Hematopoietic multipotent progenitor cell (in vitro differentiated cells): ENCODE measurements around the gene FAM43A. TPM values are rescaled to one million over a fixed set of nuclear protein-coding genes. Genes with fewer than 3 reads are reported as not detected.

Source experiments
- DNase-seq, 3 donors: peaks; one replicate each; pipeline ENCODE4 v3.0.0-alpha.2; 2011 to 2015; ENCODE audit warnings: low read depth in 2 of 3, low spot score in 2 of 3
- total RNA-seq: library from RNA; depleted of rRNA; stranded (reverse); fragments of >200 nt; gene quantifications from one replicate; pipeline ENCODE4 v1.2.3, GENCODE V29; 2012

FAM43A gene
- total RNA-seq, 1 donor, result 15.9 TPM

- DNase-seq, result no peak
Measured at GRCh38 chr3:194675081-194675640, 10.5 kb upstream of the FAM43A start.

GRCh38 chr3:194675680-194676079, 10.0 kb upstream of the FAM43A start:
- DNase-seq, result no peak

- DNase-seq, result no peak
Measured at GRCh38 chr3:194676471-194676870, 9.2 kb upstream of the FAM43A start.

DNA sequence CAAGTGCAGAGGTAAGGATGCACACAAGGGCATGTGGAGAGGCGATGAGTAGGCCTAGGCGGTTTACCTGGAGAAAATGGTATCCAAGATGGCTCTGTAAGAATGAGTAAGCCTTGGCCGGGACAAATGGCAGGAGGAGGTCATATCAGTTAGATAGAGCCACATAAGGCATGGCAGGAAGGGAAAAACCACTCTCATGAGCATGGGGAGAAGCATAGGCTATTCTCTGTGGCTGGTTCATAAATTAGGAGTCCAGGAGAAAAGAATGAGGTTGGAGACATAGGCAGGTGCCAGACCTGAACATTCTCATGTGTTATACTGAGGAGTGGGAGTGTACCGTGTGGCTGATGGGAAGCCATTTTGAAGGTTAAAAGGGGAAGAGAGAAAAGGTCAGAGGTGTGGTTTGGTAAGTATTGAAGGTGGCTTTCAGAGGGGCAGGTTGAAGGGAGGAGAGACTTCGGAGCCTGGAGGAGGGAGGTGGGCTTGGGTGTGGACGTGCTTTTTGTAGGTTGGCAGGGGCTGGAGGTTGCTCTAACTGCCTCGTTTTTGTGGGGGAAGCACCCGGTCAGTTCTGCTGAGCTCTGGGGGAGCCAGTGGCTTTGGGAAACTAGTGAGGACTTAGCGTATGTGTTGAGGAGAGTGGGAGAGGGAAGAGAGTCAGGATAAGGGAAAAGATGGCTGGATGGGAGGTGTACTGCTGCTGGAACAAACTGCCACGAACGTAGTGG, 4.6 kb upstream of the FAM43A start:
- DNase-seq, result no peak

DNA sequence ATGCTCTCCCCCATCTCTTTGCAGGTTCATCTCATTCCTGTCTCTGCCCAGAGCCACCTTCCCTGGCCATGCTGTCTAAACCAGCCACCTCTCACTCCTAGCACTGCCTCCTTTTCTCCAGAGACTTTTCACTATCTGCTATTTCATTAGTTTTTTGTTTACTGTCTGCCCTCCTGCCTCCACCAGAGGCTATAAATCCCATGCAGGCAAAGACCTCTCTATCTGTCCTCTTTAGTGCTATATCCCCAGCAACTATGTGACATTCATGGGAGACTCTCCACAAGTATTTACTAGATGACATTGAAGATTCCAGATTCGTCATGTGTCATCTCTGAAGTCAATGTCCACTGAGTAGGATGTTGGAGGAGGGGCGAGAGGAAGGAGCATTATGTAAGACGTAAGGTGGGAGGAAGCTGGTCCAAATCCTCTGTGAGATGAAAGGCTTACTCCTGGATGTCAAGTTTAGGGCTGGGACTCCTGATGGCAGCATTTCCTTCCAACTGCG, 3.4 kb upstream of the FAM43A start:
- no peak for DNase-seq

GRCh38 chr3:194682694-194683310, 2.9 kb upstream of the FAM43A start:
- DNase-seq, result peak; percentile 36 to 89 (median 84)

- DNase-seq, result no peak
Measured at GRCh38 chr3:194683380-194683779, 2.3 kb upstream of the FAM43A start.

DNA sequence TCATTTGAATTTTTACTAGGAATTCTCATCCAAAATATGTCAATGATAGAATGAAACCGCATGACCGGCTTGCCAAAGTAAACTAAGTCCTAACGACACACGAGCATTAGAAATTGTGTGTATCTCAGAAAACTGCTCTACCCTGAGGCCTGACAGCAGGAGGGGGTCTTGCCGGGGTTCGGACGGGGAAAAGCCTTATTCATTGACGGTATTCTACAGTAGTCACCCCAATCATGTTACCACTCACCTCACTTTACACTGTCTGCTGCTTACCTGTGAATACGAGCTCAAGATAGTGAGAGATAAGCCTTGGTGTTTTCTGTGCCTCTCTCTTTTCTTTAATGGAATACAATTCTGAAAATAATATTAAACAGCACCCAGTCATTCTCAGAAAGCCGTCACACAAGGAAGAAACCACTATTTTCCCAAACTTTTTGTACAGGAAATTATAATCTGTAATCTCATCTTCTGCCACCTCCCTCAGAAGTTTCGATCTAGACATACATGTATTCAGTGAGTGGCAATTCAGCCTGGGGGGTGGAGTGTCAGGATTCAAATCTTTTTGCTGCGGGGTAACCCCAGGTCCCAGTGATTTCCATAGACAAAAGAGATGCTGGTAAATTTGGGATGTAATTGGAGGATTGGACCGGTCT, 492 bp upstream of the FAM43A start:
- no peak for DNase-seq

- DNase-seq, result no peak
Measured at GRCh38 chr3:194686414-194686815, 732 bp downstream of the FAM43A start.

GRCh38 chr3:194686816-194687637, 1.3 kb downstream of the FAM43A start:
- DNase-seq, result peak in 2 of 3 donors; percentile 26 to 39

GRCh38 chr3:194687638-194688199, 2.0 kb downstream of the FAM43A start:
- DNase-seq, result peak; percentile 59 to 88 (median 78)

- DNase-seq, result peak in 2 of 3 donors; percentile 46 to 51
Measured at GRCh38 chr3:194688200-194688740, 2.6 kb downstream of the FAM43A start.

GRCh38 chr3:194688946-194689345, 3.3 kb downstream of the FAM43A start:
- DNase-seq, result no peak

- DNase-seq, result peak in 2 of 3 donors; percentile 51 to 60
Measured at GRCh38 chr3:194689493-194689944, 3.8 kb downstream of the FAM43A start.

DNA sequence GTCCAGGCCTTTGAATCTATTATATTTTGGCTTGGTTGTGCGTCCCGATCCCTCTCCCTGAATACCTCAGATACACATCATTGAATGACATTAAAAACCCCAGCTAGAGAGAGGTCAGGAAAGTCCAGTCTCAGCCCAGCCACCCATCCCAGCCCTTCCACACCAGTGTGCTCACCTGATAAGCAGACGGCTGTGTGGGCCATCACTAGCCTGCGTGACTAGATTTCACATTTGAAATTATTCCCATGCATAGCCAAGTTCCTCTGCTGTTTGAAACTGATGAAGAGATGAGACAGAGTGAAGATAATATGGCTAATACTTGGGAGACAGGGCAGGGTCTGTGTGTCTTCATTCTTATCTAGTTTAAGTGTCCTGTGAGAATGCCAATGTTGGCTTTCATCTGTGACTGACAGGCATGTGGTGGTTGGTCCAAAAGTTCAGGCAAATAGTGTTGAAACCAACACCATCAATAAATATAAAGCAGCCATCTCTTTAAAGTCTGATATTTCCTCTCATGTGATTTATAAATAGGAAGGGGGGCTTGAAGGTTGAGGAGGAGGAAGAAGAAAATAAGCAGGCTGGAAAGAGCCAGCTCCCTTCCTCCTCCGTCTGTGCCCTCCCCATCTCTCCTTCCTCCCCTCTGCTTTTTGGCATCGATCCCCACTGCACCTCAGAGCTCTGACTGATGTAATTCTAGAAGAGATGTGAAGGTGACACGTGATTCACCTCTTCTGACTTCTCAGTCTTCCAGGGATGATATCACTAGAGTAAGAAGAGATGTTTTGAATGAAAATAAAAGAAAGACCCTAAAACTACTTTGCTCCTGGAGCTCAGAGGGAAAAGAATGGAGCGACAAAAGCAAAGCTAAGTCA, 5.1 kb downstream of the FAM43A start:
- no peak for DNase-seq

DNA sequence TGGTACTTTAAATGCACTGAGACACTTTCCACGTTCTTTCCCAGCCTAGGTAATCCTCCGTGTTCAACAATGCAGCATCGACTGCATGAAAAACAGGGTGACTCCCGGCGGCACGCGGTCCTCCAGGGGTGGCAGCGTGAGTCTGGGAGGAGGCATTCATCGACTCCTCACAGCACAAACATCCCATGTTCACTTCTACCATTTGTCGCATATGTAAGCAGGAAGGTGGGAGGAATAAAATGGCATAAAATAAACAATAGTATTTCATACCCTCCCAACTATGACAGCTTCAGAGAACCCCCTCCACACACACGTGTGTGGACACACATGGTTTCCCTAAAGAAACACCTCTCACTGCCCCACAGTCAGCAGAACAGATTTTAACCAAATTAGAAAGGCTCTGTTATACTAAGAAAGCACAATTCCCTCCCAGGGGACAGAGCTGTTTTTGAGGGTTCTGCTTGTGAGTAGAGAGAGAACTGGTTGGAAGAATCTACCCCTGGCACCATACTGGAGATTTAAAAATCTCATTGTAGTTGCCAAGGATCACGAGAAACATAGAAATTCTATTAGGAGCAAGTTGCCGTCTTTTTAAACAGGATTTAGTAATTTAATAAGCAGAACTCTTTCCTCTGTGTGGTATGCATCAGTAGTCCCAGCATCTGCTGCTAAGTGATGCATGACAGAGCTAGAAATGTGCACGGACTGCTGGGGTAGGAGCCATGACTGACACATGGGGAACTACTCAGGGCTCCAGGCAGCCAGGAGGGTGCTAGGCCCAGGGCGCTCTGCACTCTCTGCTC, 6.0 kb downstream of the FAM43A start:
- peak in 1 of 3 donors; percentile 27 for DNase-seq

GRCh38 chr3:194696702-194697101, 11.0 kb downstream of the FAM43A start:
- DNase-seq, result no peak

- no peak for DNase-seq
Measured at GRCh38 chr3:194702545-194702944, 16.9 kb downstream of the FAM43A start.
